Activated naive CD4-positive, alpha-beta T cell (primary cell): ENCODE results near the gene NFKB2.

Source experiments
- DNase-seq, 4 experiments: peaks; one replicate each; lab custom pipeline; 2025; lab: John Stamatoyannopoulos, UW

Gene NFKB2

GRCh38 chr10:102408728-102409603 is 13.5 kb downstream of the NFKB2 start:
- DNase-seq = peak; percentile 47 to 84 (median 56)

- DNase-seq = no peak
These were observed 14.3 kb downstream of the NFKB2 start for GRCh38 chr10:102409604-102410428.

GRCh38 chr10:102410429-102411073 is 15.0 kb downstream of the NFKB2 start:
- DNase-seq = peak in 1 of 4 experiments; percentile 64

- no peak for DNase-seq
These were observed 16.1 kb downstream of the NFKB2 start for GRCh38 chr10:102411341-102412255.

GRCh38 chr10:102412293-102412692 is 16.8 kb downstream of the NFKB2 start:
- no peak for DNase-seq

GRCh38 chr10:102413053-102413705 is 17.7 kb downstream of the NFKB2 start:
- no peak for DNase-seq

GRCh38 chr10:102413806-102414561 is 18.5 kb downstream of the NFKB2 start:
- no peak for DNase-seq

- no peak for DNase-seq
These were observed 19.2 kb downstream of the NFKB2 start for GRCh38 chr10:102414749-102415148.

- no peak for DNase-seq
These were observed 20.8 kb downstream of the NFKB2 start for GRCh38 chr10:102416283-102416682.

- DNase-seq = no peak
These were observed 21.2 kb downstream of the NFKB2 start for GRCh38 chr10:102416695-102417094.

- DNase-seq = no peak
These were observed 23.2 kb downstream of the NFKB2 start, which contains the start of gene PSD for GRCh38 chr10:102418622-102419268. TSS of gene PSD (minus strand) at chr10:102418785. CDS start at chr10:102417038, 1,747 bp downstream.

GRCh38 chr10:102419269-102420180 is 24.0 kb downstream of the NFKB2 start:
- peak; percentile 37 to 66 (median 53) for DNase-seq

GRCh38 chr10:102420181-102420713 is 24.7 kb downstream of the NFKB2 start:
- DNase-seq = no peak

- peak; percentile 89 to 93 (median 90) for DNase-seq
These were observed 25.4 kb downstream of the NFKB2 start, which contains the start of gene FBXL15 for GRCh38 chr10:102420714-102421506. TSS of gene FBXL15 (plus strand) at chr10:102420836. CDS start at chr10:102421130, 294 bp downstream.

GRCh38 chr10:102421507-102421756 is 25.9 kb downstream of the NFKB2 start:
- DNase-seq = no peak

GRCh38 chr10:102421757-102422512 is 26.4 kb downstream of the NFKB2 start:
- DNase-seq = peak in 1 of 4 experiments; percentile 50
